GM18870 (cell line): ENCODE data around the gene MAP3K7.
A peak's percentile ranks its signal among the peaks of the same experiment; 100 is the strongest.

Experiments
- ATAC-seq: cut with Tn5 transposase; IDR thresholded peaks from one replicate; pipeline ENCODE4 v1.9.1; 2021; ENCODE audit warnings: moderate library complexity; ENCODE audit not compliant: unreplicated experiment

Gene MAP3K7

GRCh38 chr6:90586836-90587638 lies at the start of gene MAP3K7:
MAP3K7 (minus strand) TSS chr6:90587072; CDS start chr6:90586883, 189 bp downstream.
- peak; percentile 84 for ATAC-seq

- ATAC-seq, result no peak
These were observed 44.2 kb upstream of the MAP3K7 start for GRCh38 chr6:90631046-90631445.

GRCh38 chr6:90621581-90621980 lies 34.7 kb upstream of the MAP3K7 start:
- ATAC-seq, result no peak

- no peak for ATAC-seq
These were observed 32.3 kb upstream of the MAP3K7 start for GRCh38 chr6:90619221-90619620.

- ATAC-seq, result no peak
These were observed 25.4 kb upstream of the MAP3K7 start for GRCh38 chr6:90612313-90612680.

- no peak for ATAC-seq
These were observed 24.9 kb upstream of the MAP3K7 start for GRCh38 chr6:90611543-90612312.

GRCh38 chr6:90610751-90611542 lies 24.1 kb upstream of the MAP3K7 start:
- ATAC-seq, result peak; percentile 51

- ATAC-seq, result no peak
These were observed 23.5 kb upstream of the MAP3K7 start for GRCh38 chr6:90610301-90610750.

- no peak for ATAC-seq
These were observed 19.0 kb upstream of the MAP3K7 start for GRCh38 chr6:90605749-90606340.

- no peak for ATAC-seq
These were observed 17.7 kb upstream of the MAP3K7 start for GRCh38 chr6:90604546-90604945.

- ATAC-seq, result no peak
These were observed 12.3 kb upstream of the MAP3K7 start for GRCh38 chr6:90599151-90599550.

GRCh38 chr6:90598192-90598951 lies 11.5 kb upstream of the MAP3K7 start:
- ATAC-seq, result no peak

- no peak for ATAC-seq
These were observed 10.2 kb upstream of the MAP3K7 start for GRCh38 chr6:90596967-90597539.

- no peak for ATAC-seq
These were observed 9.0 kb upstream of the MAP3K7 start for GRCh38 chr6:90595854-90596253.

GRCh38 chr6:90586546-90586835 lies 381 bp downstream of the MAP3K7 start:
- peak; percentile 13 for ATAC-seq

- peak; percentile 30 for ATAC-seq
These were observed 2.1 kb downstream of the MAP3K7 start for GRCh38 chr6:90584636-90585255.

- ATAC-seq, result no peak
These were observed 2.9 kb downstream of the MAP3K7 start for GRCh38 chr6:90583836-90584481.

GRCh38 chr6:90583179-90583835 lies 3.6 kb downstream of the MAP3K7 start:
- ATAC-seq, result no peak

GRCh38 chr6:90581146-90581545 lies 5.7 kb downstream of the MAP3K7 start:
- no peak for ATAC-seq
